ENCODE measurements around the gene NFYB.

The NFYB gene

DNA sequence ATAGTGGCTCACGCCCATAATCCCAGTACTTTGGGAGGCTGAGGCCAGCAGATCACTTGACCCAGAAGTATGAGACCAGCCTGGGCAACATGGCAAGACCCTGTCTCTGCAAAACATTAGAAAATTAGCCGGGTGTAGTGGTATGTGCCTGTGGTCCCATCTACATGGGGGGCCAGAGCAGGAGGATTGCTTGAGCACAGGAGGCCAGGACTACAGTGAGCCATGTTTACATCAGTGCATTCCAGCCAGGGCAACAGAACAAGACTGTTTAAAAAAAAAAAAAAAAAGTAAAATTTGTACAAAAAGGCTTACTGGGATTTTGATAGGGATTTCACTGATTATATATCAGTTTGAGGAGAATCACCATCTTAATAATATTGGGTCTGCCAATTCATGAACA, 65.9 kb downstream of the NFYB start:
- no peaks in the 10 kb centered on the region for H3K9me3 ChIP-seq (ENCODE audit: control insufficient read depth, insufficient read depth, low read length)
- no peak overlapping the region for H3K9ac ChIP-seq (ENCODE audit: low read depth, low read length)
- no peaks in the 10 kb centered on the region for H3K4me1 ChIP-seq (ENCODE audit: insufficient read depth, low read length)
- H3K36me3 ChIP-seq (ENCODE audit: insufficient read depth, low read length), result no peaks in the 10 kb centered on the region
